Measurements from ENCODE around the gene ROBO3.

DNA sequence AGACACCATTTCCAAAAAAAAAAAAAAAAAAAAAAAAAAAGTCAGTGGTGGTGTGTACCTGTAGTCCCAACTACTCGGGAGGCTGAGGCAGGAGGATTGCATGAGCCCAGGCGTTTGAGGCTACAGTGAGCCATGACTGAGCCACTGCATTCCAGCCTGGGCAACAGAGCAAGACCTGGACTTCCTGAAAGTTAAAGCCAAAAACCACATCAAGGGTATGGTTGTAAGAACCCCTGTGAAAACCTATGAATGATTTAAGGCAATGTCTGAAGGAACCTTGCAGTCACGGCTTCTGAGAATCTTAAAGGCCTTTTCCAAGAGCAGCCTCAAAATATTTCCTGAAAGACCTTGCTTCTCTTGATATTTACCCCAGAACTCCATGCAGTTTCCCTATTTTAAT, 34.5 kb upstream of the ROBO3 start:
- TF ChIP-seq CTCF (IDR thresholded peaks at IDR 0.05) (no peak), POLR2A (IDR thresholded peaks at IDR 0.05) (no peak)
